ENCODE results near the gene CDHR1. TPM values are rescaled to one million over a fixed set of nuclear protein-coding genes. Genes with fewer than 3 reads are reported as not detected.

The CDHR1 gene
- total RNA-seq, 1 donor from 2014 or later = 0.24 TPM

DNA sequence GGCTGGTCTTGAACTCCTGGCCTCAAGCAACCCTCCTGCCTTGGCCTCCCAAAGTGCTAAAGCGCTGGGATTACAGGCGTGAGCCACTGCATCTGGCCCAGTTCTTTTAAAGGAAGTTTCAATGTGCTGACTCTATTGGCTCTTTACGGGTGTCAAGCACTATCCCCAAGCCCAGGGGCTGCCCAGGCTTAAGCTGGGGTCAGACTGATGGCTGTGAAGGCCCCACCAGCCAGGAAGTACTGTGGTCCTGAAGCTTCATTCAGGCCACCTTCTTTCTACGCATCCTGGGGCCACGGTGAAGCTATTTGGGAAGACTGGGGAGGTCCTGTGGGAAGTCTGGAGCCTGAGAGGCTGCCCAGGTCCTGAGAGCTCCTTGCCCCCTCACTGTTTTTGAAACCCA, 12.7 kb upstream of the CDHR1 start:
- DNase-seq (ENCODE audit: extremely low spot score, unreplicated experiment) = no peak
- TF ChIP-seq, protein P1, sequence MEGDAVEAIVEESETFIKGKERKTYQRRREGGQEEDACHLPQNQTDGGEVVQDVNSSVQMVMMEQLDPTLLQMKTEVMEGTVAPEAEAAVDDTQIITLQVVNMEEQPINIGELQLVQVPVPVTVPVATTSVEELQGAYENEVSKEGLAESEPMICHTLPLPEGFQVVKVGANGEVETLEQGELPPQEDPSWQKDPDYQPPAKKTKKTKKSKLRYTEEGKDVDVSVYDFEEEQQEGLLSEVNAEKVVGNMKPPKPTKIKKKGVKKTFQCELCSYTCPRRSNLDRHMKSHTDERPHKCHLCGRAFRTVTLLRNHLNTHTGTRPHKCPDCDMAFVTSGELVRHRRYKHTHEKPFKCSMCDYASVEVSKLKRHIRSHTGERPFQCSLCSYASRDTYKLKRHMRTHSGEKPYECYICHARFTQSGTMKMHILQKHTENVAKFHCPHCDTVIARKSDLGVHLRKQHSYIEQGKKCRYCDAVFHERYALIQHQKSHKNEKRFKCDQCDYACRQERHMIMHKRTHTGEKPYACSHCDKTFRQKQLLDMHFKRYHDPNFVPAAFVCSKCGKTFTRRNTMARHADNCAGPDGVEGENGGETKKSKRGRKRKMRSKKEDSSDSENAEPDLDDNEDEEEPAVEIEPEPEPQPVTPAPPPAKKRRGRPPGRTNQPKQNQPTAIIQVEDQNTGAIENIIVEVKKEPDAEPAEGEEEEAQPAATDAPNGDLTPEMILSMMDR (IDR thresholded peaks at IDR 0.05) = no peak
- no peak overlapping the region for H3K4me3 Mint-ChIP-seq (ENCODE audit: unreplicated experiment)
- H3K4me1 Mint-ChIP-seq (ENCODE audit: unreplicated experiment) = no peaks in the 10 kb centered on the region
- no peaks in the 10 kb centered on the region for H3K36me3 Mint-ChIP-seq (ENCODE audit: unreplicated experiment)
- no peak overlapping the region for H3K27ac Mint-ChIP-seq (ENCODE audit: unreplicated experiment)
- H3K27me3 Mint-ChIP-seq (ENCODE audit: unreplicated experiment) = peaks cover 4% of the 10 kb centered on the region
- no peaks in the 10 kb centered on the region for H3K9me3 Mint-ChIP-seq (ENCODE audit: unreplicated experiment)

DNA sequence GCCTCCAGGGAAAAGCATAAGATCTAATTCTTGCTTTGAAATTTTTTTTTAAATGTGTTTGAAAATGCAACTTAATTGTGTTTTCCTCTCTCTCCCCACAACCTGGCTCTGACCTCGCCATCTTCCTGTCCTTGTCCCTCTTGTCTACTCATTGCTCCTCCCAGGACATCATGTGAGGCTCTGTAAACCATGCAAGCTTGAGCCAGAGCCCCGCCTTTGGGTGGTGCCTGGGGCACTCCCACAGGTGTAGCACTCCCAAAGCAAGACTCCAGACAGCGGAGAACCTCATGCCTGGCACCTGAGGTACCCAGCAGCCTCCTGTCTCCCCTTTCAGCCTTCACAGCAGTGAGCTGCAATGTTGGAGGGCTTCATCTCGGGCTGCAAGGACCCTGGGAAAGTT, 9.8 kb upstream of the CDHR1 start:
- H3K36me3 Mint-ChIP-seq (ENCODE audit: unreplicated experiment) = no peaks in the 10 kb centered on the region
- H3K4me3 Mint-ChIP-seq (ENCODE audit: unreplicated experiment) = no peak overlapping the region
- no peaks in the 10 kb centered on the region for H3K9me3 Mint-ChIP-seq (ENCODE audit: unreplicated experiment)
- no peak for DNase-seq (ENCODE audit: extremely low spot score, unreplicated experiment)
- TF ChIP-seq, protein P1 (IDR thresholded peaks at IDR 0.05) = no peak
- H3K27me3 Mint-ChIP-seq (ENCODE audit: unreplicated experiment) = peaks cover 8% of the 10 kb centered on the region
- H3K4me1 Mint-ChIP-seq (ENCODE audit: unreplicated experiment) = no peaks in the 10 kb centered on the region
- H3K27ac Mint-ChIP-seq (ENCODE audit: unreplicated experiment) = no peak overlapping the region

DNA sequence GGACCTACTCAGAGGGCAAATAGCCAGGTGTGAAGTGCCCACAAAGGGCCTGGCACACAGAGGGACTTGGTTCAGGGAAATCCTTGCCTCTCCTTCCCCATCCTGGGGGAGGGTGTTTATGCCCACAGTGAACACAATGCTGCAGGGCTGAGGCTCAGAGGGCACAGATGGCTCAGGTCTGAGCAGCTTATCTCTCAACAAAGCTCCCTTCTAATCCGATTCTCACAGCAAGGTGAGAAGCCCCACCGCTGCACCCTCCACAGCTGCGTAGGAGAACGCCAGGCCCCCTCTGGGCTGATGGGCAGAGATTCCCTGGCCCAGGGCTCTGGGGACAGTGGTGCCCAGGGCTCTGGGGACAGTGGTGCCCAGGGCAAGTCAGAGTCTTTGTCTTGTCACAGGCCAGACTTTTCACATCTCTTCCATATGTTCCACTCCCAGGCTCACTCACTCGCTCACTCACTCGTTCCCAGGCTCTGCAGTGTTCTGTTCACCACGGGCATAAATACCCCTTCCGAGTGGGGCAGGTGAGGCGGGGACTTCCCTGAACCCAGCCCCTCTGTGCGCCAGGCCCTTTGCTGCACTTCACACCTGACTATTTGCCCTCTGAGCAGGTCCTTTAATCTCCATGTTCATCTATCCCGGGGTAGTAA, 8.7 kb upstream of the CDHR1 start:
- TF ChIP-seq, protein P1 (IDR thresholded peaks at IDR 0.05) = no peak
- peaks cover 8% of the 10 kb centered on the region for H3K27me3 Mint-ChIP-seq (ENCODE audit: unreplicated experiment)
- H3K9me3 Mint-ChIP-seq (ENCODE audit: unreplicated experiment) = no peaks in the 10 kb centered on the region
- no peak overlapping the region for H3K27ac Mint-ChIP-seq (ENCODE audit: unreplicated experiment)
- H3K4me3 Mint-ChIP-seq (ENCODE audit: unreplicated experiment) = no peak overlapping the region
- H3K4me1 Mint-ChIP-seq (ENCODE audit: unreplicated experiment) = no peaks in the 10 kb centered on the region
- no peak for DNase-seq (ENCODE audit: extremely low spot score, unreplicated experiment)
- no peaks in the 10 kb centered on the region for H3K36me3 Mint-ChIP-seq (ENCODE audit: unreplicated experiment)

DNA sequence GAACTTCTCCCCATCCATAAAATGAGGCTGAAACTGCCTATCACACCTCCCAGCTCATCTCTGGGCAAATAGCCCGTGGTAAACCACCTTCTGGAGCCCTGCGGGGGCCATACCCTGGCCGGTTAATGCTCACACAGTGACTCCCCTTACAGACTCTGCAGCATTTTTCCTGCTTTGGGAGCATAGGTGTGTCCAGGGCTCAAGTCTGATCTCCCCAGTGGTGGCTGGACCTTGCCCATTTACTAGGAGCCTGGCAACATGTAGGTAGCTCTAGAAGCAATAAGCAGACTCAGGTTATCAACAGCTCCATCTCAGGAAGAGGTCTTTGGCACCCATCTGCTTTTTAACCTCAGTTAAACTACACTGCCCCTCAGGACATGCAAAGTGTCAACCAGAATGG, 5.5 kb upstream of the CDHR1 start:
- Mint-ChIP-seq H3K27ac (ENCODE audit: unreplicated experiment) (no peak overlapping the region), H3K9me3 (ENCODE audit: unreplicated experiment) (no peaks in the 10 kb centered on the region), H3K4me1 (ENCODE audit: unreplicated experiment) (no peaks in the 10 kb centered on the region), H3K4me3 (ENCODE audit: unreplicated experiment) (no peak overlapping the region), H3K36me3 (ENCODE audit: unreplicated experiment) (no peaks in the 10 kb centered on the region), H3K27me3 (ENCODE audit: unreplicated experiment) (peaks cover 8% of the 10 kb centered on the region)
- DNase-seq (ENCODE audit: extremely low spot score, unreplicated experiment) = no peak
- TF ChIP-seq, protein P1 (IDR thresholded peaks at IDR 0.05) = no peak

DNA sequence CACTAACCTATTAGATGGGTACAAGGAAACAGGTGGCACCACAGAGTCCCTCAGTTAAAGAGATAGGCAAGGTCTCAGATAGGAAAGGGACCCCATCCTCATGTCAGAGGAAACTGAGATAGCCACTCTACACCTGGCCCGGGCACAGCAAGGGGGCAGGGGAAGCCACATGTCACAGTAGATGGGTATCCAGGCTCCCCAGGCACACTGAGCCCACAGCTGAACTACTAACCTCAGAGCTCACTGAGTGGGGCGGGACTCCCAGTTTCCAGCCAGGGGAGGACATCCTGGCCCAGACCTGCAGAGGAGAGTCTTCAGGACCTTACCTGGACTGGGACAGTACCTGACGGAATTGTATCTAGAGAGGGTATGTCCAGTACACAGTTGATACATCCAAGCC, 3.7 kb upstream of the CDHR1 start:
- TF ChIP-seq, protein P1 (IDR thresholded peaks at IDR 0.05) = no peak
- no peak for DNase-seq (ENCODE audit: extremely low spot score, unreplicated experiment)
- Mint-ChIP-seq H3K36me3 (ENCODE audit: unreplicated experiment) (no peaks in the 10 kb centered on the region), H3K4me3 (ENCODE audit: unreplicated experiment) (no peak overlapping the region), H3K27me3 (ENCODE audit: unreplicated experiment) (peaks cover 15% of the 10 kb centered on the region), H3K9me3 (ENCODE audit: unreplicated experiment) (no peaks in the 10 kb centered on the region), H3K27ac (ENCODE audit: unreplicated experiment) (no peak overlapping the region), H3K4me1 (ENCODE audit: unreplicated experiment) (peaks cover 2% of the 10 kb centered on the region)

All from osteocyte (in vitro differentiated cells).